ENCODE results near the gene C11orf86. TPM values are rescaled to one million over a fixed set of nuclear protein-coding genes. Genes with fewer than 3 reads are reported as not detected.
"Not testable (repeated sequence)": the region's sequence is repeated elsewhere in the genome, so short reads cannot be mapped to it uniquely, and the experiment has no call there.

Gene C11orf86
- total RNA-seq, 1 experiment from 2014 or later = 0.68 TPM

GRCh38 chr11:66987158-66987620, 12.1 kb downstream of the C11orf86 start (continued):
- TF ChIP-seq FOXP4 (CRISPR knock-in tag; IDR thresholded peaks at IDR 0.05) (peak; percentile 63; the same call in 1 of the 2 replicates), USF2 (CRISPR knock-in tag; IDR thresholded peaks at IDR 0.05) (peak; percentile 73), FOXP1 (CRISPR knock-in tag; IDR thresholded peaks at IDR 0.05; ENCODE audit: borderline replicate concordance) (peak; percentile 58; the same call in 1 of the 2 replicates)

GRCh38 chr11:66987924-66988637, 13.0 kb downstream of the C11orf86 start:
- TF ChIP-seq ATF3 (CRISPR knock-in tag; conservative IDR thresholded peaks at IDR 0.05) = no peak
- no peak for TF ChIP-seq AR (CRISPR knock-in tag; IDR thresholded peaks at IDR 0.05)
- TF ChIP-seq TEAD4 (CRISPR knock-in tag; IDR thresholded peaks at IDR 0.05) = no peak
- no peak for TF ChIP-seq ZNF425 (CRISPR knock-in tag; conservative IDR thresholded peaks at IDR 0.05)
- no peak for TF ChIP-seq FOXJ3 (CRISPR knock-in tag; IDR thresholded peaks at IDR 0.05; ENCODE audit: borderline replicate concordance)
- TF ChIP-seq EMX1 (CRISPR knock-in tag; IDR thresholded peaks at IDR 0.05) = no peak
- no peak for TF ChIP-seq ESRRA (CRISPR knock-in tag; IDR thresholded peaks at IDR 0.05; ENCODE audit: borderline replicate concordance)
- no peak for TF ChIP-seq PREB (CRISPR knock-in tag; IDR thresholded peaks at IDR 0.05; ENCODE audit: borderline replicate concordance)
- TF ChIP-seq HMGA2 (CRISPR knock-in tag; IDR thresholded peaks at IDR 0.05) = no peak
- no peak for TF ChIP-seq CBFB (CRISPR knock-in tag; IDR thresholded peaks at IDR 0.05; ENCODE audit: low read depth)
- DNase-seq (ENCODE audit: low spot score) = no peak

GRCh38 chr11:66988741-66989140, 13.6 kb downstream of the C11orf86 start:
- CTCF ChIA-PET = interaction anchor here (1.1 to 4.0 kb wide), 3 partner anchors 13 to 33 kb away, joined by 3 to 23 read pairs (median 16); partner anchors contain the start of gene C11orf86
- DNase-seq (ENCODE audit: low spot score); H3K36me3 Mint-ChIP-seq; ATAC-seq; POLR2A ChIA-PET; H3K9me3 Mint-ChIP-seq; H3K27ac Mint-ChIP-seq; H3K4me3 Mint-ChIP-seq; H3K27me3 Mint-ChIP-seq (ENCODE audit: low read depth): not testable (repeated sequence)
- peaks cover 27% of the 10 kb centered on the region for H3K4me1 Mint-ChIP-seq

More at GRCh38 chr11:66987924-66988637, 13.0 kb downstream of the C11orf86 start:
- Mint-ChIP-seq H3K4me3 (no peak overlapping the region), H3K9me3 (peaks cover 9% of the 10 kb centered on the region), H3K36me3 (peaks cover 8% of the 10 kb centered on the region), H3K4me1 (peaks cover 27% of the 10 kb centered on the region), H3K27me3 (ENCODE audit: low read depth) (no peaks in the 10 kb centered on the region; the same call in 1 of the 2 replicates), H3K27ac (peak overlapping the region; percentile 9; the same call in 1 of the 2 replicates)
- no peak for ATAC-seq
- POLR2A ChIA-PET = interaction anchor here (0.7 to 0.8 kb wide), 2 partner anchors 29 to 36 kb away, joined by 3 read pairs; partner anchors contain the start of gene PC
- CTCF ChIA-PET = interaction anchor here (1.0 to 4.0 kb wide), 8 partner anchors 12 to 142 kb away, joined by 3 to 23 read pairs (median 4); partner anchors contain the start of genes C11orf86 and SYT12
